Mesangial cell (primary cell): ENCODE measurements around the gene ADAM15. TPM values are rescaled to one million over a fixed set of nuclear protein-coding genes. Genes with fewer than 3 reads are reported as not detected.

Experiments
- total RNA-seq: library from RNA; depleted of rRNA; stranded (reverse); fragments of >200 nt; gene quantifications from 2 replicates; pipeline ENCODE4 v1.2.3, GENCODE V29; 2015

The ADAM15 gene, protein sequence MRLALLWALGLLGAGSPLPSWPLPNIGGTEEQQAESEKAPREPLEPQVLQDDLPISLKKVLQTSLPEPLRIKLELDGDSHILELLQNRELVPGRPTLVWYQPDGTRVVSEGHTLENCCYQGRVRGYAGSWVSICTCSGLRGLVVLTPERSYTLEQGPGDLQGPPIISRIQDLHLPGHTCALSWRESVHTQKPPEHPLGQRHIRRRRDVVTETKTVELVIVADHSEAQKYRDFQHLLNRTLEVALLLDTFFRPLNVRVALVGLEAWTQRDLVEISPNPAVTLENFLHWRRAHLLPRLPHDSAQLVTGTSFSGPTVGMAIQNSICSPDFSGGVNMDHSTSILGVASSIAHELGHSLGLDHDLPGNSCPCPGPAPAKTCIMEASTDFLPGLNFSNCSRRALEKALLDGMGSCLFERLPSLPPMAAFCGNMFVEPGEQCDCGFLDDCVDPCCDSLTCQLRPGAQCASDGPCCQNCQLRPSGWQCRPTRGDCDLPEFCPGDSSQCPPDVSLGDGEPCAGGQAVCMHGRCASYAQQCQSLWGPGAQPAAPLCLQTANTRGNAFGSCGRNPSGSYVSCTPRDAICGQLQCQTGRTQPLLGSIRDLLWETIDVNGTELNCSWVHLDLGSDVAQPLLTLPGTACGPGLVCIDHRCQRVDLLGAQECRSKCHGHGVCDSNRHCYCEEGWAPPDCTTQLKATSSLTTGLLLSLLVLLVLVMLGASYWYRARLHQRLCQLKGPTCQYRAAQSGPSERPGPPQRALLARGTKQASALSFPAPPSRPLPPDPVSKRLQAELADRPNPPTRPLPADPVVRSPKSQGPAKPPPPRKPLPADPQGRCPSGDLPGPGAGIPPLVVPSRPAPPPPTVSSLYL
- 116 and 227 TPM in 2 replicates for total RNA-seq

DNA sequence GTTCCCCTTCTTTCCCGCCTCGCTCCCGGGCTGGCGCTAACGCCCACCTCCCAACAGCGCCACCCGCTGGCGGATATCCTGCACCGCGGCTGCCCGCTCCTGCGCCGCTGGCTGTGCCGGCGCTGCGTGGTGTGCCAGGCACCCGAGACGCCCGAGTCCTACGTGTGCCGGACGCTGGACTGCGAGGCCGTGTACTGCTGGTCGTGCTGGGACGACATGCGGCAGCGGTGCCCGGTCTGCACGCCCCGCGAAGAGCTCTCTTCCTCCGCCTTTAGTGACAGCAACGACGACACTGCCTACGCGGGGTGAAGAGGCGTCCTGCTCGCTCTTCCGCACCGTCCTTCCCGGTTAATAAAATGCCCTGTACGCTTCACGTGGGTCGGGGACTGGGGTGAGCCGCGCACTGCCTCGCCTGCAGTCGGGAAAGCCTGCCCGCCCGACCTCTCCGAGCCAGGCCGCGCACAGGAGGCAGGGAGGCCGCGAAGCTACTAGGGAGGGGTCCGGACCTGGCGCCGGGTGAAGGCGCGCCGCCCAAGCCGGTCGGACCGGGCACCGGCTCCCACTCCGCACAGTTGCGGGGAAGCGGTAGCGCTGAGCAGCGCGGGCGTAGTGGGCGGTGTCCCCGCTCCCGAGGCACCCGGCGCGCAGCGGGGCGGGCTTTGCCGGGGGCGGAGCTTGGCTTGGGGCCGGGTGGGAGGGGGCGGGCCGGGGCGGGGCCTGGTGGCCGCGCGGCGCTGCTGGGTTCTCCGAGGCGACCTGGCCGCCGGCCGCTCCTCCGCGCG is at the start of gene ADAM15:
Gene ADAM15, plus strand, starts transcription at position 757 of the 782 bp plus-strand sequence. CDS start 71 bp downstream, outside the sequence.

DNA sequence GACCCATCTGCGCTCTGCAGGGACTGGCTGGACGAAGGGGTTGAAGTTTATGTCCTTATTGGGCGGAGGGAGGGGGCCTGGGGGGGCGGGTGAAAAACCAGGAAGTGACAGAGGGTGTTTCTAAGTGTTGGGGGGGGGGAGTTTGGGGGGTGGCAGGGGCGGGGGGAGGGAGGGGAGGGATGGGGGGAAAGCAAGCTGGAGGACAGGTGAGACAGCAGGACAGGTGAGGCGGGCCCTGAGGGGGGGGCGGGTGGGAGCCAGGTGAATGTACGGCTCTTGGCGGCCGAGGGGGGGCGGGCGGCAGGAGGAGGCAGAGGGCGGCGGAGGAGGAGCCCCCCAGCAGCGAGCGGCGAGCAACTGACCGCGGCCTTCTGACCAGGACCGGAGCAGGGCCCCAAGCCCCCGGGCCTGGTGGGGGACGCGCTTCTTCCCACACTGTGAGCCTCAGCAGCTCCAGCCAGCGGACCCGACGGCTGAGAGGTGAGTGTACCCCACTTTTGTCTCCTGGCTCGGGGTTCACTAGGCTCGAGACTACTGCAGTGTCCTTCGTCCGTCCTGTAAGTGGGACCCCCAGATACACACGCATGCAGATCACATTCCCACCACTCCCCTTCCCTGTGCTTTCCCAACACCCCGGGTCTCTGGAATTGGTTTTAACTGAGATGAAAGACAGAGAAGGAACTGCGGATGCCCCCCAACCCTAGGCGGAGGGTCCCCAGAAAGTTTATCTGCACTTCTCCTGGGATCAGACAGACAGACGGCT is 48.5 kb upstream of the ADAM15 start, which contains the start of gene ZBTB7B:
Gene ZBTB7B, plus strand, starts transcription at position 339 of the 763 bp plus-strand sequence. CDS start 11,859 bp downstream, outside the sequence.

DNA sequence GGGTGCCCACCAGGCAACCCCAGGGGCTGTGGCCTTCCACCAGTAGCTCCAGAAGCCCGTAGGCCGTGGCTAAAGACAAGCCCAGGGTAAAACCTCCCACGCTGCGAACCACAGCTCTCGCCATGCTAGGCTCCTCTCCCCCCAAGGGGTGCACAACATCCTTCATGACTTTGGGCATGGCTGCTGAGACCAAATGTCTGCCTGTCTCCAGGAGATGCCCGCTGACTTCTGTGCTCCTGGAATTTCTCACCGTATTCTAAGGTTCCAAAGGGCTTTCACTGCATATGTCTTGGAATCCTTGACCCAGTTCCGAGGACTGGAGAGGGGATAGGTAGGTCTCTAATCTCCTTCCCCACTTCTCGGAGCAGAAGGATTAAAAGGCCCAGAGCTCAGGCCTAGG is 17.6 kb upstream of the ADAM15 start, which contains the start of the genes DCST1 and DCST2:
Gene DCST1, plus strand, starts transcription at position 301 of the 400 bp plus-strand sequence. CDS start 213 bp downstream, outside the sequence.
Gene DCST2, minus strand, starts transcription at position 258 of the 400 bp plus-strand sequence. Its CDS starts 80 bp downstream, at position 178.

DNA sequence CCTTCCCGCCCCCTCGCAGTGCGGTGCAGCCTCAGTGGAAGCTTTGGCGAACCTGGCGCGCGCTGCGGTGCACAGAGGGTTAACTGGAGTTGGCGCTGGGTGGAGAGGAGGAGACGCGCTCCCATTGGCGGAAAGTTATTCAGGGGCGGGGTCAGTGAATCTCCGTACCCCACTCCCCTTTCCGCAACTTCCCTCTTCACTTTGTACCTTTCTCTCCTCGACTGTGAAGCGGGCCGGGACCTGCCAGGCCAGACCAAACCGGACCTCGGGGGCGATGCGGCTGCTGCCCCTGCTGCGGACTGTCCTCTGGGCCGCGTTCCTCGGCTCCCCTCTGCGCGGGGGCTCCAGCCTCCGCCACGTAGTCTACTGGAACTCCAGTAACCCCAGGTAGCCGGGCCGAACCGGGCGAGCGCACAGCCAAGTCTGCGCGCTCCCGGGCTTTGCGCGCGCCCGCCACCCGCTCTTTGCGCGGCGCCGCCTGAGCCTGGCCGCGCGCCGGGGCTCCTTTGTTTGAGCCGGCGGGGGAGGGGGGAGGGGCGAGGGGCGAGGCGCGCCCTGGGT is 12.5 kb downstream of the ADAM15 start, which contains the start of gene EFNA4:
Gene EFNA4, plus strand, starts transcription at position 191 of the 561 bp plus-strand sequence. Its CDS starts 84 bp downstream, at position 275.

DNA sequence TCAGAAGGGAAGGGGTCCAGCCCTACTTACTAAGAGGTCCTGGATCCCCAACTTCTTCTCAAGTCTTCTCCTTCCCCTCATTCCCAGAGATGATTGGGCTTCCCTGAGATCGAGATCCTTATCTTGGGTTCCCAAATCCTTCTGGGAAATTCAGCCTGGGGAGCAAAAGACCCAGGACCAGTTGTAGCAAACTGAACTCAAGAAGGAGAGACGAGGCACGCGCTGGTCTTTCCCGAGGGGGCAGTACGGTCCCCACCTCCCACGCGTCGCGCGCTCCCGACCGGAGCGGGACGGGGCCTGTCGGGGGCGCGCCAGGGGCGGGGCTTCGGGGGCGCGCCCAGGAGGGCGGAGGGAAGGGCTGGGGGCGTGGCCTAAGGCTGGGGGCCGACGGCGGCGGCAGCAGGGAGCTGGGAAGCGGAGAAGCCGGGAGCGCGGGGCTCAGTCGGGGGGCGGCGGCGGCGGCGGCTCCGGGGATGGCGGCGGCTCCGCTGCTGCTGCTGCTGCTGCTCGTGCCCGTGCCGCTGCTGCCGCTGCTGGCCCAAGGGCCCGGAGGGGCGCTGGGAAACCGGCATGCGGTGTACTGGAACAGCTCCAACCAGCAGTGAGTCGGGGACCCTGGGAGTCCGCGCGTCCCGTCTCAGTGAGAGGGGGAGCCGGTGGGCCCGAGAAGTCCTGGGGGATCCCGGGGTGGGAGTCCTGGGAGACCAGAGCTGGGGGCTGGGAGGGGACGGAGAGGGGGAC is 27.5 kb downstream of the ADAM15 start, which contains the start of gene EFNA3:
Gene EFNA3, plus strand, starts transcription at position 369 of the 741 bp plus-strand sequence. Its CDS starts 105 bp downstream, at position 474.

Other genes with a start within 250 kb of the ADAM15 start
- under 0.01 TPM in 2 replicates for gene KCNN3, start 181.0 kb upstream of the ADAM15 start, total RNA-seq
- gene PMVK, start 114.6 kb upstream of the ADAM15 start, total RNA-seq, result 10.8 and 13.6 TPM in 2 replicates
- 19.6 and 134 TPM in 2 replicates for gene PBXIP1, start 95.2 kb upstream of the ADAM15 start, total RNA-seq
- gene PYGO2, start 89.5 kb upstream of the ADAM15 start, total RNA-seq, result 21.0 and 27.5 TPM in 2 replicates
- 197 and 225 TPM in 2 replicates for gene SHC1, start 80.6 kb upstream of the ADAM15 start, total RNA-seq
- 35.0 and 288 TPM in 2 replicates for gene CKS1B, start 76.6 kb upstream of the ADAM15 start, total RNA-seq
- 39.6 and 50.0 TPM in 2 replicates for gene FLAD1, start 68.0 kb upstream of the ADAM15 start, total RNA-seq
- gene LENEP, start 57.7 kb upstream of the ADAM15 start, total RNA-seq, result 0.89 TPM in 1 of 2 replicates, not detected in the other
- gene ZBTB7B, start 48.5 kb upstream of the ADAM15 start, total RNA-seq, result 19.1 and 23.5 TPM in 2 replicates
- 0.13 TPM in 1 of 2 replicates, not detected in the other for gene DCST2, start 17.5 kb upstream of the ADAM15 start, total RNA-seq
- not detected in 2 replicates for gene DCST1, start 17.5 kb upstream of the ADAM15 start, total RNA-seq
- 13.5 and 17.6 TPM in 2 replicates for gene EFNA4, start 12.4 kb downstream of the ADAM15 start, total RNA-seq
- 0.98 and 4.3 TPM in 2 replicates for gene EFNA3, start 27.5 kb downstream of the ADAM15 start, total RNA-seq
- gene EFNA1, start 76.6 kb downstream of the ADAM15 start, total RNA-seq, result 10.6 and 41.1 TPM in 2 replicates
- 42.0 and 45.3 TPM in 2 replicates for gene SLC50A1, start 84.5 kb downstream of the ADAM15 start, total RNA-seq
- 65.3 and 79.0 TPM in 2 replicates for gene DPM3, start 89.2 kb downstream of the ADAM15 start, total RNA-seq
- gene KRTCAP2, start 122.0 kb downstream of the ADAM15 start, total RNA-seq, result 239 and 262 TPM in 2 replicates
- 6.0 and 11.2 TPM in 2 replicates for gene TRIM46, start 122.5 kb downstream of the ADAM15 start, total RNA-seq
- 10.3 and 67.4 TPM in 2 replicates for gene THBS3, start 156.6 kb downstream of the ADAM15 start, total RNA-seq
- 113 and 146 TPM in 2 replicates for gene MTX1, start 157.4 kb downstream of the ADAM15 start, total RNA-seq
- gene ENTREP3, start 204.2 kb downstream of the ADAM15 start, total RNA-seq, result 28.8 and 35.4 TPM in 2 replicates
- gene SCAMP3, start 211.0 kb downstream of the ADAM15 start, total RNA-seq, result 116 and 121 TPM in 2 replicates
- gene CLK2, start 222.2 kb downstream of the ADAM15 start, total RNA-seq, result 20.0 and 23.3 TPM in 2 replicates
- 2.1 and 2.4 TPM in 2 replicates for gene HCN3, start 226.1 kb downstream of the ADAM15 start, total RNA-seq